Nephron (organoid): ENCODE measurements around the gene ELL2.

Source experiments
- H3K27ac Mint-ChIP-seq, 3 experiments: 2 replicates each; pipeline ENCODE4 v1.8.0; 2020; ENCODE audit warnings: mixed read lengths in 3 of 3, mild to moderate bottlenecking in 2 of 3, moderate library complexity in 1 of 3
- H3K27me3 Mint-ChIP-seq: 2 replicates; pipeline ENCODE4 v1.8.0; 2021; ENCODE audit warnings: low read depth, mild to moderate bottlenecking, moderate library complexity, mixed read lengths
- H3K36me3 Mint-ChIP-seq: 2 replicates; pipeline ENCODE4 v1.8.0; 2020; ENCODE audit warnings: low read depth, mixed read lengths
- H3K4me1 Mint-ChIP-seq: 2 replicates; pipeline ENCODE4 v1.8.0; 2020; ENCODE audit warnings: mixed read lengths
- H3K4me3 Mint-ChIP-seq, 3 experiments: 2 replicates each; pipeline ENCODE4 v1.8.0; 2020; ENCODE audit warnings: mild to moderate bottlenecking in 3 of 3, mixed read lengths in 3 of 3, moderate library complexity in 2 of 3
- H3K9me3 Mint-ChIP-seq: 2 replicates; pipeline ENCODE4 v1.8.0; 2020; ENCODE audit warnings: mixed read lengths
- TF ChIP-seq, protein P1 (sequence below), 3 experiments: fragments of 200-600 bp; sonication (generic); IDR thresholded peaks; one replicate each; pipeline ENCODE4 v1.5.0; 2021; ENCODE audit warnings: antibody characterized with exemption in 3 of 3; ENCODE audit not compliant: unreplicated experiment in 3 of 3

Gene ELL2

DNA sequence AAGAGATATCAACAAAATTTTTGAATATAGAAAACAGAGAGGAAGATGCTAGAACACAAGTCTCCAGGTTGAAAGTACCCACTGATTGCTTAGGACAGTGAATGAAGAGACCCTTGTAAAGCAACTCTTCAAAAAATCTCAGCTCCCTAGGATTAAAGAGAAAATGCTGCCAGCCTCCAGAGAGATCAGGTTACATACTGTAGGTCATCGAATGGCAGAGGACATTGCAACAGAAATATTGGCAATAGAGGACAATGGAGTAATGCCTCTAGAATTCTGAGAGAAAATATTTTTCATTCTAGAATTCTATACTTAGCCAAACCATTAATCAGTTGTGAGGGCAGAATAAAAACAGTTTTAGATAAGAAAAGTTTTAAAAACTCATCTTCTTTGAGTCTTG, 43.1 kb upstream of the ELL2 start:
- Mint-ChIP-seq H3K4me3 (no peak overlapping the region), H3K9me3 (peaks cover 3% of the 10 kb centered on the region), H3K27me3 (no peaks in the 10 kb centered on the region), H3K4me1 (no peaks in the 10 kb centered on the region), H3K36me3 (no peaks in the 10 kb centered on the region), H3K27ac (no peak overlapping the region)
- TF ChIP-seq, protein P1, sequence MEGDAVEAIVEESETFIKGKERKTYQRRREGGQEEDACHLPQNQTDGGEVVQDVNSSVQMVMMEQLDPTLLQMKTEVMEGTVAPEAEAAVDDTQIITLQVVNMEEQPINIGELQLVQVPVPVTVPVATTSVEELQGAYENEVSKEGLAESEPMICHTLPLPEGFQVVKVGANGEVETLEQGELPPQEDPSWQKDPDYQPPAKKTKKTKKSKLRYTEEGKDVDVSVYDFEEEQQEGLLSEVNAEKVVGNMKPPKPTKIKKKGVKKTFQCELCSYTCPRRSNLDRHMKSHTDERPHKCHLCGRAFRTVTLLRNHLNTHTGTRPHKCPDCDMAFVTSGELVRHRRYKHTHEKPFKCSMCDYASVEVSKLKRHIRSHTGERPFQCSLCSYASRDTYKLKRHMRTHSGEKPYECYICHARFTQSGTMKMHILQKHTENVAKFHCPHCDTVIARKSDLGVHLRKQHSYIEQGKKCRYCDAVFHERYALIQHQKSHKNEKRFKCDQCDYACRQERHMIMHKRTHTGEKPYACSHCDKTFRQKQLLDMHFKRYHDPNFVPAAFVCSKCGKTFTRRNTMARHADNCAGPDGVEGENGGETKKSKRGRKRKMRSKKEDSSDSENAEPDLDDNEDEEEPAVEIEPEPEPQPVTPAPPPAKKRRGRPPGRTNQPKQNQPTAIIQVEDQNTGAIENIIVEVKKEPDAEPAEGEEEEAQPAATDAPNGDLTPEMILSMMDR (IDR thresholded peaks at IDR 0.05; ENCODE audit: unreplicated experiment in 3 of 3) = no peak

DNA sequence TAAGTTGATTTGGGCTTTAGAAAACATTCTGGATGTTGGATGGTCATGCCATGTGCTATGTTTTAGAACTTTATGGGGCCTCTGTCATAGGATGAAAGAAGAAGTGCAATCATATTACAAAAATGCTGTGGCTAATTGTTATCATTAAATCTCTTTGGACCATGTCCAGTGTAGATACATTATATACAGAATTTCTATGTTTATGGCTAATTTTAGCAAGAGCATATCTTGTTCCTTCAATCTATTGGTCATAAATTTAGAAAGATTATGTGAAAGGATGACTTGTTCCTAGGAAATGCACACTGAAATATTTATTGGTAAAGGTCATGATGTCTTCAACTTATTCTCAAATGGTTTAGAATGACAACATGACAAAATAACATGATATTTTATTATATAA, 42.4 kb upstream of the ELL2 start:
- H3K4me1 Mint-ChIP-seq = no peaks in the 10 kb centered on the region
- no peaks in the 10 kb centered on the region for H3K36me3 Mint-ChIP-seq
- peaks cover 3% of the 10 kb centered on the region for H3K9me3 Mint-ChIP-seq
- no peaks in the 10 kb centered on the region for H3K27me3 Mint-ChIP-seq
- TF ChIP-seq, protein P1 (IDR thresholded peaks at IDR 0.05; ENCODE audit: unreplicated experiment in 3 of 3) = no peak
- no peak overlapping the region for H3K4me3 Mint-ChIP-seq
- H3K27ac Mint-ChIP-seq = no peak overlapping the region

DNA sequence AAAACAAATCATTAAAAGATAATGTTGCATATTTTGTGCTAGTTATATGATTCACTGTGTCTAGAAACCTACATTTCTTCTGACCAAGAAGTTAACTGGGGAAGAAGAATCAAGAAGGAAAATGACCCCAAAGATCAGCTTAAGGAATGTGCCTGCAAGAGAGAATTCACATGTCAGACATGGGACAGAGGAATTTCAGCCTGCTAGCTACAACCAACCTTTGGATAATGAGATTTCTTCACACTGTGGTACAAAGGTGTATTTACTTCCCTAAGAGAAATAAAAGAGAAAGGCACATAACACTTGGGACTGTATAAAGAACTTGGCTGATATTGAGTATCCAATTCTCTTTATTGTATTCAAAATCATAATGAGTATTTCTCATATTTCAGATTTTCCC, 39.6 kb upstream of the ELL2 start:
- H3K27me3 Mint-ChIP-seq = no peaks in the 10 kb centered on the region
- H3K4me3 Mint-ChIP-seq = no peak overlapping the region
- no peaks in the 10 kb centered on the region for H3K36me3 Mint-ChIP-seq
- peaks cover 3% of the 10 kb centered on the region for H3K9me3 Mint-ChIP-seq
- no peak overlapping the region for H3K27ac Mint-ChIP-seq
- no peaks in the 10 kb centered on the region for H3K4me1 Mint-ChIP-seq
- TF ChIP-seq, protein P1 (IDR thresholded peaks at IDR 0.05; ENCODE audit: unreplicated experiment in 3 of 3) = no peak

DNA sequence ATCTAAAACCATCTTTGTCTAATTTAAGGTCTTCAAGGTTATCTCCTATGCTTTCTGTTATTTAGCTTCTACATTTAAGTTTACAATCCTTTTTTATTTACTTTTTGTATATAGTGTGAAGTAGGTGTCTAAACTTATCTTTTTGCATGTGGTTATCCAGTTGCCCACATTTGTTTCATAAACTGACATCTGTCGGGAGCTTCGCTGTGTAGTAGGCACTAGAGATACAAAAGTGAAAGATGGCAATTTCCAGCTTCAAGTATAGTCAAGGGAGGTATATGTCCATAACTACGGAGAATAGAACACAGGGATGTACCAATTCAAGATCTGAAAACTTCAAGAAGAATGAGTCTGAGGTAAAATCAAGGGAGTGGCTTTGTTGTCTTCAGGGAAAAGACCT, 38.7 kb upstream of the ELL2 start:
- Mint-ChIP-seq H3K36me3 (no peaks in the 10 kb centered on the region), H3K9me3 (peaks cover 3% of the 10 kb centered on the region), H3K27ac (no peak overlapping the region), H3K4me1 (no peaks in the 10 kb centered on the region), H3K4me3 (no peak overlapping the region), H3K27me3 (no peaks in the 10 kb centered on the region)
- TF ChIP-seq, protein P1 (IDR thresholded peaks at IDR 0.05; ENCODE audit: unreplicated experiment in 3 of 3) = no peak

DNA sequence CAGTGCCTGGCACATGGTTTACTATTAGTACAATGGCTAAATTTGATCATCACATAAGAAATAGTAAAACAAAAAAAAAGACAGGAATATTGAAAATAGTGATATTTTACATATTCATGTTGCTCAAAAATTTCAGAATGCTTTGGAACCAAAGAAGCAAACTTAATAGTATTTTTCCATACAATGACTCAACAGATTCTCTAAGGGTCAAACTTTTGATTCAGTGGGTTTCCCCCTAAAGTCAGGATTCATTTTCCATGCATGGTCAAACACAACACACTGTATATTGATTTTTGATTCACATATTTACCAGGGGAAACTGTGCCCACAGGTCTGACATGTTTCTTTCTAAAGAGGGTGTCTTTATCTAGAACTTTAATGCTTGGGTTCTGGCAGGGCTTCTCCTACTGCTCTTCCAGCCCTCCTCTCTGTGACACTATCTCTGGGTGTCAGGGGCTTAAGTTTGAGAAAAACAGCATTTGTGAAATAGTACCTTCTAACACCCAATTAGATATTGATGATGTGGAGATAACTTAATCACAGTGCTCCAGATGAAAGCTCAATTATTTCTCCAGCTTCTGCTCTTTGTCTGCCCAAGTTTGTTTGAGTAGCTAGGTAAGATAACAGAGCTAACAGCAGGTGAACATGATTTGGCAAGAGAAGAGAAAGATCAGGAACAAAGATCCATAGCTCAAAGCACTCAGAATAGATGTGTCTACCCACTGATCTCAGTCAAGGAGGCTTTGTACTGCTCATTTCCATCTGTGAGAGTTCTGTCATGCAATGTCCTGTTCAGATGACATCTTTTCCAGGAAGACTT, 35.5 kb upstream of the ELL2 start:
- no peak overlapping the region for H3K4me3 Mint-ChIP-seq
- H3K9me3 Mint-ChIP-seq = no peaks in the 10 kb centered on the region
- H3K36me3 Mint-ChIP-seq = no peaks in the 10 kb centered on the region
- H3K4me1 Mint-ChIP-seq = no peaks in the 10 kb centered on the region
- no peaks in the 10 kb centered on the region for H3K27me3 Mint-ChIP-seq
- H3K27ac Mint-ChIP-seq = no peak overlapping the region
- TF ChIP-seq, protein P1 (IDR thresholded peaks at IDR 0.05; ENCODE audit: unreplicated experiment in 3 of 3) = no peak

DNA sequence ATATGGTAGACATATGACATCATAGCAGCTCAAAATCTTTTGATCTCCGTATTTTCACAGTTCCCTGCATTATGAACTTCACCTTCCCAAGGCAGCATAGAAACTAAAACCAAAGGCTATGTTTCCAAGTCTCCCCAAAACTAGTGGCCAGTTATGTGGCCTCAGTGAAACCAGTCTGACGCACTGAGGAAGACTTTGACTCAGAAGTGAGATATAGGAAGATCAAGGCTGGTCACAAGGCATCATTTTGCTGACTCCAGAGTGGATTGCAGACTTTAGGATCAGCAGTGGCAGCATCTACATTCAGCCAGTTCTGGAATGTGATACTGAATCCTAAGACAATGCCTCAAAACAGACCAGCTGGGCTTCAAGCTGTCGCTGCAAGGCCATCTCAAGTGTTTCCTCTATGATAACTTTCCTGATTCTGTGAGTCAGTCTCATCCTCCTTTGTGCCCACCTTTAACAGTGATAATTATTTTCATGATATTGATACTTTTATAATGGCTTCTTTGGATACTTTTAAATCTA, 34.4 kb upstream of the ELL2 start:
- no peak overlapping the region for H3K4me3 Mint-ChIP-seq
- no peaks in the 10 kb centered on the region for H3K36me3 Mint-ChIP-seq
- H3K27ac Mint-ChIP-seq = no peak overlapping the region
- no peaks in the 10 kb centered on the region for H3K4me1 Mint-ChIP-seq
- no peaks in the 10 kb centered on the region for H3K27me3 Mint-ChIP-seq
- TF ChIP-seq, protein P1 (IDR thresholded peaks at IDR 0.05; ENCODE audit: unreplicated experiment in 3 of 3) = no peak
- no peaks in the 10 kb centered on the region for H3K9me3 Mint-ChIP-seq
